Smooth muscle cell (in vitro differentiated cells): Measurements from ENCODE around the gene SINHCAF. TPM values are rescaled to one million over a fixed set of nuclear protein-coding genes. Genes with fewer than 3 reads are reported as not detected.

ENCODE experiments used
- DNase-seq: peaks from one replicate; lab custom pipeline; 2025; ENCODE audit not compliant: unreplicated experiment; lab: John Stamatoyannopoulos, UW
- H2AFZ ChIP-seq: fragments of 200-600 bp; sonication (generic); 2 replicates; pipeline ENCODE4 v1.6.0; 2016; ENCODE audit warnings: antibody characterized with exemption, low read depth, mild to moderate bottlenecking
- H3F3A ChIP-seq: fragments of 200-600 bp; sonication (generic); 2 replicates; pipeline ENCODE4 v1.6.0; 2017; ENCODE audit warnings: antibody characterized with exemption, low read depth
- H3K27ac ChIP-seq: fragments of 200-600 bp; sonication (generic); 2 replicates; pipeline ENCODE4 v1.5.1; 2016; ENCODE audit warnings: low read depth, mild to moderate bottlenecking
- H3K27me3 ChIP-seq: fragments of 200-600 bp; sonication (generic); 2 replicates; pipeline ENCODE4 v1.6.1; 2016; ENCODE audit warnings: low read depth, mild to moderate bottlenecking
- H3K36me3 ChIP-seq: fragments of 200-600 bp; sonication (generic); 2 replicates; pipeline ENCODE4 v1.5.1; 2016; ENCODE audit warnings: low read depth
- H3K4me1 ChIP-seq: fragments of 200-600 bp; sonication (generic); 2 replicates; pipeline ENCODE4 v1.5.1; 2016; ENCODE audit warnings: low read depth
- H3K4me2 ChIP-seq: fragments of 200-600 bp; sonication (generic); 2 replicates; pipeline ENCODE4 v1.6.0; 2016; ENCODE audit warnings: mild to moderate bottlenecking
- H3K4me3 ChIP-seq: fragments of 200-600 bp; sonication (generic); 2 replicates; pipeline ENCODE4 v1.5.1; 2016; ENCODE audit warnings: mild to moderate bottlenecking
- H3K79me2 ChIP-seq: fragments of 200-600 bp; sonication (generic); 2 replicates; pipeline ENCODE4 v1.6.0; 2016; ENCODE audit warnings: low read depth, mild to moderate bottlenecking
- H3K9ac ChIP-seq: fragments of 200-600 bp; sonication (generic); 2 replicates; pipeline ENCODE4 v1.6.0; 2016; ENCODE audit warnings: low read depth
- H3K9me3 ChIP-seq: fragments of 200-600 bp; sonication (generic); replicated peaks from 2 replicates; pipeline ENCODE4 v1.5.1; 2016; ENCODE audit warnings: low read depth
- H4K20me1 ChIP-seq: fragments of 200-600 bp; sonication (generic); 2 replicates; pipeline ENCODE4 v1.6.0; 2016; ENCODE audit warnings: low read depth
- CTCF ChIP-seq: fragments of 200-600 bp; sonication (generic); IDR thresholded peaks from 2 replicates; pipeline ENCODE4 v1.5.1; 2017; ENCODE audit warnings: borderline replicate concordance, mild to moderate bottlenecking, antibody characterized with exemption; ENCODE audit not compliant: insufficient read depth, poor library complexity, severe bottlenecking
- WGBS: methylation state at CpG from one replicate; pipeline ENCODE4 v1.1.7; 2016; ENCODE audit warnings: low lambda C conversion rate; 5-methylcytosine and 5-hydroxymethylcytosine counted together
- polyA plus RNA-seq: library from polyadenylated mRNA; unstranded; fragments of >200 nt; fragmentation: Nextera tagmentation; extraction: Ambion mirVana; gene quantifications from 2 replicates; pipeline ENCODE4 v1.2.1, GENCODE V29; 2016
- total RNA-seq: library from RNA; depleted of rRNA; stranded (reverse); fragments of >200 nt; gene quantifications from 2 replicates; pipeline ENCODE4 v1.2.3, GENCODE V29; 2014

The SINHCAF gene
- total and polyA plus RNA-seq, 2 experiments from 2014 or later, result 41.6 to 101 TPM

GRCh38 chr12:31261744-31262143 is 64.2 kb downstream of the SINHCAF start:
- H4K20me1 ChIP-seq, result no peaks in the 10 kb centered on the region
- DNase-seq, result no peak
- H3K4me1 ChIP-seq, result no peaks in the 10 kb centered on the region
- H3K27ac ChIP-seq, result no peak overlapping the region
- no peaks in the 10 kb centered on the region for H3K79me2 ChIP-seq
- H3K36me3 ChIP-seq, result no peaks in the 10 kb centered on the region
- no peak for TF ChIP-seq CTCF
- no peaks in the 10 kb centered on the region for H3K9me3 ChIP-seq
- H3K27me3 ChIP-seq, result no peaks in the 10 kb centered on the region
- WGBS, result 97% methylated on average over 2 of the region's 2 CpGs
- no peak overlapping the region for H3K4me2 ChIP-seq
- H3F3A ChIP-seq, result no peaks in the 10 kb centered on the region
- no peak overlapping the region for H3K4me3 ChIP-seq
- H2AFZ ChIP-seq, result no peak overlapping the region
- H3K9ac ChIP-seq, result no peak overlapping the region

- WGBS, result 71% methylated on average over 2 of the region's 2 CpGs
- no peak for TF ChIP-seq CTCF
- DNase-seq, result no peak
Measured at GRCh38 chr12:31260840-31261239, 65.1 kb downstream of the SINHCAF start.

GRCh38 chr12:31259136-31259886 is 66.6 kb downstream of the SINHCAF start:
- no peaks in the 10 kb centered on the region for H3K9me3 ChIP-seq
- no peaks in the 10 kb centered on the region for H3K36me3 ChIP-seq
- no peaks in the 10 kb centered on the region for H3K27me3 ChIP-seq
- no peak for TF ChIP-seq CTCF
- no peaks in the 10 kb centered on the region for H3K79me2 ChIP-seq
- H2AFZ ChIP-seq, result no peak overlapping the region
- no peak overlapping the region for H3K27ac ChIP-seq
- H3K4me3 ChIP-seq, result no peak overlapping the region
- no peak overlapping the region for H3K9ac ChIP-seq
- H3F3A ChIP-seq, result no peaks in the 10 kb centered on the region
- WGBS, result 92% methylated on average over 8 of the region's 8 CpGs
- no peaks in the 10 kb centered on the region for H3K4me1 ChIP-seq
- no peaks in the 10 kb centered on the region for H4K20me1 ChIP-seq
- no peak for DNase-seq
- no peak overlapping the region for H3K4me2 ChIP-seq

More at GRCh38 chr12:31260840-31261239, 65.1 kb downstream of the SINHCAF start:
- Histone ChIP-seq H2AFZ (no peak overlapping the region), H3K27ac (no peak overlapping the region), H3K4me2 (no peak overlapping the region), H4K20me1 (no peaks in the 10 kb centered on the region), H3K4me1 (no peaks in the 10 kb centered on the region), H3F3A (no peaks in the 10 kb centered on the region), H3K4me3 (no peak overlapping the region), H3K79me2 (no peaks in the 10 kb centered on the region), H3K9me3 (no peaks in the 10 kb centered on the region), H3K9ac (no peak overlapping the region), H3K36me3 (no peaks in the 10 kb centered on the region), H3K27me3 (no peaks in the 10 kb centered on the region)

- no peak overlapping the region for H2AFZ ChIP-seq
- H3K36me3 ChIP-seq, result no peaks in the 10 kb centered on the region
- no peaks in the 10 kb centered on the region for H3K9me3 ChIP-seq
- H3K79me2 ChIP-seq, result no peaks in the 10 kb centered on the region
- H3K4me3 ChIP-seq, result no peak overlapping the region
- no peak overlapping the region for H3K27ac ChIP-seq
- H4K20me1 ChIP-seq, result no peaks in the 10 kb centered on the region
- no peaks in the 10 kb centered on the region for H3K4me1 ChIP-seq
- H3K9ac ChIP-seq, result no peak overlapping the region
- no peak for TF ChIP-seq CTCF
- no peak for DNase-seq
- H3K4me2 ChIP-seq, result no peak overlapping the region
- WGBS, result 77% methylated on average over 6 of the region's 6 CpGs
- no peaks in the 10 kb centered on the region for H3K27me3 ChIP-seq
- no peaks in the 10 kb centered on the region for H3F3A ChIP-seq
Measured at GRCh38 chr12:31257784-31258183, 68.2 kb downstream of the SINHCAF start.
